HepG2 (cell line): ENCODE measurements around the gene WDR54. TPM values are rescaled to one million over a fixed set of nuclear protein-coding genes. Genes with fewer than 3 reads are reported as not detected.
A peak's percentile ranks its signal among the peaks of the same experiment; 100 is the strongest.

Experiments
- CREBL2 ChIP-seq: sonication (generic); formaldehyde crosslinking; IDR thresholded peaks from 2 replicates; pipeline ENCODE4 v1.8.1; 2023; ENCODE audit warnings: missing genetic modification reagents, mild to moderate bottlenecking, borderline replicate concordance
- ELF1 ChIP-seq: sonication (generic); formaldehyde crosslinking; IDR thresholded peaks from 2 replicates; pipeline ENCODE4 v1.4.0; 2020; ENCODE audit warnings: missing genetic modification reagents
- JDP2 ChIP-seq: sonication (generic); formaldehyde crosslinking; IDR thresholded peaks from 2 replicates; pipeline ENCODE4 v1.8.1; 2022; ENCODE audit warnings: missing genetic modification reagents, borderline replicate concordance
- MNT ChIP-seq: fragments of 450-650 bp; IDR thresholded peaks from 2 replicates; pipeline ENCODE4 v1.6.1; 2016
- SNAPC4 ChIP-seq: sonication (generic); formaldehyde crosslinking; IDR thresholded peaks from 2 replicates; pipeline ENCODE4 v1.4.0; 2020; ENCODE audit warnings: mild to moderate bottlenecking, missing genetic modification reagents
- TEAD2 ChIP-seq: sonication (generic); formaldehyde crosslinking; IDR thresholded peaks from 2 replicates; pipeline ENCODE4 v1.9.0; 2021; ENCODE audit warnings: missing genetic modification reagents
- TRIM24 ChIP-seq: sonication (generic); formaldehyde crosslinking; IDR thresholded peaks from 2 replicates; pipeline ENCODE4 v1.8.0; 2022; ENCODE audit warnings: mild to moderate bottlenecking, missing genetic modification reagents
- U2AF1 ChIP-seq: fragments of 200-400 bp; formaldehyde crosslinking; optimal IDR thresholded peaks from 2 replicates; pipeline ENCODE3; 2017; ENCODE audit warnings: mild to moderate bottlenecking, low read depth, low read length
- U2AF2 ChIP-seq: fragments of 200-400 bp; formaldehyde crosslinking; IDR thresholded peaks from 2 replicates; pipeline ENCODE4 v1.6.1; 2017; ENCODE audit warnings: low read depth, mild to moderate bottlenecking, low read length
- ZEB1 ChIP-seq: IDR thresholded peaks from 2 replicates; pipeline ENCODE4 v1.6.1; 2012; ENCODE audit warnings: mild to moderate bottlenecking, low read depth, inconsistent platforms; ENCODE audit not compliant: insufficient replicate concordance
- ZMYM3 ChIP-seq: sonication (generic); formaldehyde crosslinking; IDR thresholded peaks from 2 replicates; pipeline ENCODE4 v1.5.1; 2020; ENCODE audit warnings: mild to moderate bottlenecking, missing genetic modification reagents
- ZNF274 ChIP-seq: sonication (generic); formaldehyde crosslinking; IDR thresholded peaks from 2 replicates; pipeline ENCODE4 v1.5.1; 2020; ENCODE audit warnings: mild to moderate bottlenecking, missing genetic modification reagents
- ZNF343 ChIP-seq: sonication (generic); formaldehyde crosslinking; IDR thresholded peaks from 2 replicates; pipeline ENCODE4 v1.4.0; 2020; ENCODE audit warnings: mild to moderate bottlenecking, missing genetic modification reagents
- ZNF432 ChIP-seq: sonication (generic); formaldehyde crosslinking; IDR thresholded peaks from 2 replicates; pipeline ENCODE4 v1.5.0; 2020; ENCODE audit warnings: missing genetic modification reagents, mild to moderate bottlenecking, borderline replicate concordance
- ZNF788 ChIP-seq: sonication (generic); formaldehyde crosslinking; IDR thresholded peaks from 2 replicates; pipeline ENCODE4 v1.5.0; 2020; ENCODE audit warnings: mild to moderate bottlenecking, missing genetic modification reagents, borderline replicate concordance
- ZZZ3 ChIP-seq: sonication (generic); formaldehyde crosslinking; IDR thresholded peaks from 2 replicates; pipeline ENCODE4 v1.4.0; 2020; ENCODE audit warnings: missing genetic modification reagents, mild to moderate bottlenecking, borderline replicate concordance
- polyA plus RNA-seq, 8 experiments: library from polyadenylated mRNA; depleted of rRNA in 3 of 8; stranded (reverse) in 7 of 8; unstranded in 1 of 8; fragments of >200 nt; fragmentation: Illumina TruSeq in 4 of 8; extraction: Trizol in 4 of 8; gene quantifications; 2 replicates each; pipeline versions ENCODE4 v1.2.1 to v1.2.3, GENCODE V29; 2011 to 2016; ENCODE audit warnings: low read depth in 4 of 8, missing spikeins in 1 of 8, mixed read lengths in 1 of 8; ENCODE audit not compliant: insufficient read depth in 1 of 8
- total RNA-seq, 5 experiments: library from RNA; depleted of rRNA; stranded (reverse); fragments of >200 nt; fragmentation: Illumina TruSeq; extraction: Trizol; gene quantifications; 2 replicates each; pipeline ENCODE4 v1.2.3, GENCODE V29; 2016; ENCODE audit warnings: low read depth in 1 of 5
- TF ChIP-seq, protein P1 (sequence below): sonication (generic); formaldehyde crosslinking; IDR thresholded peaks from 2 replicates; pipeline ENCODE4 v1.4.0; 2020; ENCODE audit warnings: missing genetic modification reagents
- TF ChIP-seq, protein P2 (sequence below): sonication (generic); formaldehyde crosslinking; IDR thresholded peaks from 2 replicates; pipeline ENCODE4 v1.8.1; 2023; ENCODE audit warnings: mild to moderate bottlenecking, moderate library complexity, missing genetic modification reagents

The WDR54 gene
- total and polyA plus RNA-seq, 2 of the 13 experiments (the other 11 are each of a cell fraction or from before 2014, with no cell fraction given): 2.0 to 17.3 TPM

DNA sequence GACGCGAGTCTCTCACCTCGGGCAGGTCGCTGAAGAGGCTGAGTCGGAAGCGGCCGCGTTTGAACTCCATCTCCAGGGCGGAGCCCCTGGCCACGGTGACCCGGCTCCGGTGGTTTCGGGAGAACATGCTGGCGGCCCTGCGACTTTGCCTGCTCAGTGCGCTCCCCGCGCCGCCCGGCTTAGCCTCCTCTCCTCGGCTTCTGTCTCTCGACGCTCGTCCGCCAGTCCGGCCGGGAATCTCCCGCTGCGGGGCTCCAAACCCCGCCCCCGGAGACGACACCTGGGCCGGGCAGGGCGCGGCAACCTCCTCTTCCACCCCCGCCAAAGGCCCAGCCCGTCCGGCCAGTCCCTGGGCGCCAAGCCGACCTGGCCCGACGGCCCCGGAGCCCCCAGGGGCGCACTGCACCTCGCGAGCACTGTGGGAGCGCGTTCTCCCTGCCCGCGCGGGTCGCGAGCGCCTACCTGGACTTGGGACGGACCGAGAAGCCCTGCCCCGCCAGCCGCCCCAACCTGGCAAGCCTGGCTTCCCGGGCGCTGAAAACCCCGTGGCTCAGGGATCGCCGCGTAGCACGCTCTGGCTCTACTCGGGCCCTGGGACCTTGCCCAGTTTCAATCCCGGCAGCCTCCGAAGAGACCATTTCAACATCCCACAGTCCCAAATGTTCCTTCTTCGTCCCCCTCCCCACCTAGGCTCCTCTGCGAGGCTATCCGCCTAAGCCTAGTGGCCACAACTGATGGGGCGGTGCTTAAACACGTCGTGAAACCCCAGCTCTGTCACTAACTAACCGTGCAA, 20.4 kb downstream of the WDR54 start, which contains the start of gene RTKN (continued):
- peak; percentile 32; the same call in 1 of the 2 replicates for TF ChIP-seq CREBL2 (CRISPR knock-in tag)
- no peak; the same call in 1 of the 2 replicates for TF ChIP-seq ZZZ3 (CRISPR knock-in tag)
- TF ChIP-seq SNAPC4 (CRISPR knock-in tag): no peak
- TF ChIP-seq TEAD2 (CRISPR knock-in tag): 0 out of 2 replicates have a peak, but pooled peaks have one; percentile 76
- TF ChIP-seq JDP2 (CRISPR knock-in tag): no peak
- no peak for TF ChIP-seq U2AF1
- TF ChIP-seq ZNF788: peak; percentile 48; the same call in 1 of the 2 replicates
- TF ChIP-seq ZNF343 (CRISPR knock-in tag): peak; percentile 30; the same call in 1 of the 2 replicates
- TF ChIP-seq, protein P1, sequence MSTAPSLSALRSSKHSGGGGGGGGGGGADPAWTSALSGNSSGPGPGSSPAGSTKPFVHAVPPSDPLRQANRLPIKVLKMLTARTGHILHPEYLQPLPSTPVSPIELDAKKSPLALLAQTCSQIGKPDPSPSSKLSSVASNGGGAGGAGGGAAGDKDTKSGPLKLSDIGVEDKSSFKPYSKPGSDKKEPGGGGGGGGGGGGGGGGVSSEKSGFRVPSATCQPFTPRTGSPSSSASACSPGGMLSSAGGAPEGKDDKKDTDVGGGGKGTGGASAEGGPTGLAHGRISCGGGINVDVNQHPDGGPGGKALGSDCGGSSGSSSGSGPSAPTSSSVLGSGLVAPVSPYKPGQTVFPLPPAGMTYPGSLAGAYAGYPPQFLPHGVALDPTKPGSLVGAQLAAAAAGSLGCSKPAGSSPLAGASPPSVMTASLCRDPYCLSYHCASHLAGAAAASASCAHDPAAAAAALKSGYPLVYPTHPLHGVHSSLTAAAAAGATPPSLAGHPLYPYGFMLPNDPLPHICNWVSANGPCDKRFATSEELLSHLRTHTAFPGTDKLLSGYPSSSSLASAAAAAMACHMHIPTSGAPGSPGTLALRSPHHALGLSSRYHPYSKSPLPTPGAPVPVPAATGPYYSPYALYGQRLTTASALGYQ (CRISPR knock-in tag): peak; percentile 65; the same call in 1 of the 2 replicates
- no peak for TF ChIP-seq ZMYM3
- TF ChIP-seq ZEB1: no peak
- TF ChIP-seq ZNF432 (CRISPR knock-in tag): 0 out of 2 replicates have a peak, but pooled peaks have one; percentile 77
- peak; percentile 42 for TF ChIP-seq ELF1 (CRISPR knock-in tag)
- no peak for TF ChIP-seq TRIM24 (CRISPR knock-in tag)
- TF ChIP-seq ZNF274 (CRISPR knock-in tag): peak; percentile 80
- 0 out of 2 replicates have a peak, but pooled peaks have one; percentile 20 for TF ChIP-seq U2AF2
- peak; percentile 13; the same call in 1 of the 2 replicates for TF ChIP-seq MNT
- TF ChIP-seq, protein P2, sequence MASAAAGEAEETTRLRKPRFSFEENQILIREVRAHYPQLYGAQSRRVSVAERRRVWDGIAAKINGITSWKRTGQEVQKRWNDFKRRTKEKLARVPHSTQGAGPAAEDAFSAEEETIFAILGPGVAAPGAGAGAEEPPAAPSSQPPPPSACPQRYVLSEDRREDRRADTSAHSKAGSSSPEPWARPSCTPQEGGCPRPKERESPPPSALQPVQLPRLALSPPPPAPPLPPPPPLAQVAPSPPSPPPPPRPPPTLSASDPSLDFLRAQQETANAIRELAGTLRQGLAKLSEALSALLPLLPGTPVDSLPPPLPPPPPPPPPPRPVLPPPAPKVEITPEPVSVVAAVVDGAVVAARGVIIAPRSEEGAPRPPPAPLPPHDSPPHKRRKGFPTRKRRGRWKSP (CRISPR knock-in tag): peak; percentile 82
